Thyroid gland (tissue), 4 donors: Measurements from ENCODE around the gene OGFOD3. TPM values are rescaled to one million over a fixed set of nuclear protein-coding genes. Genes with fewer than 3 reads are reported as not detected.
A peak's percentile ranks its signal among the peaks of the same experiment; 100 is the strongest.

Experiments used
- DNase-seq, 2 donors: peaks; one replicate each; pipeline ENCODE4 v3.0.0-alpha.2; 2019
- H3K27ac ChIP-seq, 3 donors: fragments of 200-600 bp; sonication (generic); 1 replicate in 2 of 3; 2 replicates in 1 of 3; pipeline ENCODE4 v1.5.1; 2016 to 2019; ENCODE audit warnings: mild to moderate bottlenecking in 1 of 3, moderate library complexity in 1 of 3
- H3K27me3 ChIP-seq: fragments of 200-600 bp; sonication (generic); one replicate; pipeline ENCODE4 v1.5.1; 2019
- H3K36me3 ChIP-seq, 2 donors: fragments of 200-600 bp; sonication (generic); one replicate each; pipeline ENCODE4 v1.5.1; 2016 to 2019
- H3K4me1 ChIP-seq, 2 donors: fragments of 200-600 bp; sonication (generic); one replicate each; pipeline ENCODE4 v1.5.1; 2017 to 2019
- H3K4me3 ChIP-seq, 3 donors: fragments of 200-600 bp; sonication (generic); replicated peaks in 1 of 3; 1 replicate in 2 of 3; 2 replicates in 1 of 3; pipeline ENCODE4 v1.5.1; 2016; ENCODE audit warnings: mild to moderate bottlenecking in 1 of 3
- H3K9me3 ChIP-seq: fragments of 200-600 bp; sonication (generic); one replicate; pipeline ENCODE4 v1.5.1; 2017
- CTCF ChIP-seq, 6 experiments: fragments of 200-600 bp in 3 of 6; fragments of 450-650 bp in 3 of 6; sonication (generic) in 3 of 6; IDR thresholded peaks; one replicate each; pipeline ENCODE4 v1.5.1; 2016 to 2019; ENCODE audit warnings: antibody characterized with exemption in 6 of 6, mild to moderate bottlenecking in 2 of 6, inconsistent platforms in 1 of 6, moderate library complexity in 1 of 6
- POLR2A ChIP-seq, 2 donors: fragments of 450-650 bp; IDR thresholded peaks; one replicate each; pipeline ENCODE4 v1.6.1; 2017; ENCODE audit warnings: antibody characterized with exemption in 2 of 2, mild to moderate bottlenecking in 2 of 2, moderate library complexity in 1 of 2
- WGBS, 2 donors: methylation state at CpG; one replicate each; pipeline ENCODE4 v1.1.5; 2017; 5-methylcytosine and 5-hydroxymethylcytosine counted together
- intact Hi-C: fragments of 100-400 bp; cut with DNase I; formaldehyde crosslinking; loops from one replicate; pipeline ENCODE4 v1.15.1; 2023
- total RNA-seq, 4 donors: library from RNA; depleted of rRNA; stranded (reverse); fragments of >200 nt; gene quantifications; one replicate each; pipeline ENCODE4 v1.2.3, GENCODE V29; 2016

OGFOD3 gene
- total RNA-seq, 4 donors from 2014 or later = 46.5 to 57.5 (median 55.1) TPM

GRCh38 chr17:82437325-82437668 lies 18.9 kb upstream of the OGFOD3 start:
- intact Hi-C loops = no loop called here
- DNase-seq = no peak
- 93 to 95% methylated on average over 8 to 17 of the region's 18 CpGs for WGBS, 2 donors
- peaks cover 0 to 5% of the 10 kb centered on the region in 2 donors for H3K36me3 ChIP-seq
- no peaks in the 10 kb centered on the region for H3K27me3 ChIP-seq
- TF ChIP-seq CTCF (IDR thresholded peaks at IDR 0.05) = no peak
- TF ChIP-seq POLR2A (IDR thresholded peaks at IDR 0.05) = no peak
- no peak overlapping the region for H3K27ac ChIP-seq
- no peaks in the 10 kb centered on the region for H3K9me3 ChIP-seq
- H3K4me1 ChIP-seq = peaks cover 0 to 20% of the 10 kb centered on the region in 2 donors
- H3K4me3 ChIP-seq = no peak overlapping the region

GRCh38 chr17:82436601-82437324 lies 18.4 kb upstream of the OGFOD3 start:
- no peak overlapping the region for H3K4me3 ChIP-seq
- no peaks in the 10 kb centered on the region for H3K36me3 ChIP-seq
- peak; percentile 50 to 56 for DNase-seq
- H3K9me3 ChIP-seq = no peaks in the 10 kb centered on the region
- H3K27me3 ChIP-seq = no peaks in the 10 kb centered on the region
- no peak overlapping the region for H3K27ac ChIP-seq
- 77 to 84% methylated on average over 21 to 27 of the region's 36 CpGs for WGBS, 2 donors
- intact Hi-C loops = no loop called here
- TF ChIP-seq CTCF (IDR thresholded peaks at IDR 0.05) (no peak), POLR2A (IDR thresholded peaks at IDR 0.05) (no peak)
- H3K4me1 ChIP-seq = peaks cover 0 to 20% of the 10 kb centered on the region in 2 donors

GRCh38 chr17:82435601-82436583 lies 17.5 kb upstream of the OGFOD3 start:
- Histone ChIP-seq H3K27me3 (no peaks in the 10 kb centered on the region), H3K36me3 (no peaks in the 10 kb centered on the region), H3K4me3 (no peak overlapping the region), H3K27ac (peak overlapping the region in 1 of 3 donors; percentile 49), H3K9me3 (no peaks in the 10 kb centered on the region), H3K4me1 (peaks cover 0 to 20% of the 10 kb centered on the region in 2 donors)
- intact Hi-C loops = no loop called here
- WGBS, 2 donors = 81 to 89% methylated on average over 21 to 24 of the region's 43 CpGs
- TF ChIP-seq CTCF (IDR thresholded peaks at IDR 0.05) (no peak), POLR2A (IDR thresholded peaks at IDR 0.05) (no peak)
- DNase-seq = peak; percentile 91 to 93

- 91 to 94% methylated on average over 6 to 12 of the region's 12 CpGs for WGBS, 2 donors
- DNase-seq = no peak
- no peak overlapping the region for H3K4me3 ChIP-seq
Measured at GRCh38 chr17:82435103-82435502, 16.7 kb upstream of the OGFOD3 start.

More at GRCh38 chr17:82435103-82435502, 16.7 kb upstream of the OGFOD3 start:
- TF ChIP-seq POLR2A (IDR thresholded peaks at IDR 0.05) (no peak), CTCF (IDR thresholded peaks at IDR 0.05) (no peak)
- no peaks in the 10 kb centered on the region for H3K36me3 ChIP-seq
- peaks cover 0 to 20% of the 10 kb centered on the region in 2 donors for H3K4me1 ChIP-seq
- no peaks in the 10 kb centered on the region for H3K9me3 ChIP-seq
- H3K27ac ChIP-seq = no peak overlapping the region
- intact Hi-C loops = no loop called here
- H3K27me3 ChIP-seq = no peaks in the 10 kb centered on the region
